ENCODE data around the gene UBE2R2.

Gene UBE2R2

GRCh38 chr9:33885948-33886347, 69.0 kb downstream of the UBE2R2 start:
- no peak for DNase-seq

GRCh38 chr9:33893861-33894260, 76.9 kb downstream of the UBE2R2 start:
- no peak for DNase-seq

DNA sequence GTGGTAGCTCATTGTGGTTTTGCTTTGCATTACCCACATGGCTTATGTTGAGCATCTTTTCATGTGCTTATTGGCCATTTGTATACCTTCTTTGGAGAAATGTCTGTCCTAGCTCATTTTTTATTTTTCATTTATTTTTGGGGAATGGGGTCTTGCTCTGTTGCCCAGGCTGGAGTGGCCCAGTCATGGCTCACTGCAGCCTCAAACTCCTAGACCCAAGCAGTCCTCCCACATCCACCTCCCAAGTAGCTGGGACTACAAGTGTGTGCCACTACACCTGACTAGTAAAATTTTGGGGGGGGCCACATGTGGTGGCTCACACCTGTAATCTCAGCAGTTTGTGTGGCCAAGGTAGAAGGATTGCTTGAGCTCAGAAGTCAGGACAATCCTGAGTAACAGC, 77.4 kb downstream of the UBE2R2 start:
- no peak for DNase-seq

DNA sequence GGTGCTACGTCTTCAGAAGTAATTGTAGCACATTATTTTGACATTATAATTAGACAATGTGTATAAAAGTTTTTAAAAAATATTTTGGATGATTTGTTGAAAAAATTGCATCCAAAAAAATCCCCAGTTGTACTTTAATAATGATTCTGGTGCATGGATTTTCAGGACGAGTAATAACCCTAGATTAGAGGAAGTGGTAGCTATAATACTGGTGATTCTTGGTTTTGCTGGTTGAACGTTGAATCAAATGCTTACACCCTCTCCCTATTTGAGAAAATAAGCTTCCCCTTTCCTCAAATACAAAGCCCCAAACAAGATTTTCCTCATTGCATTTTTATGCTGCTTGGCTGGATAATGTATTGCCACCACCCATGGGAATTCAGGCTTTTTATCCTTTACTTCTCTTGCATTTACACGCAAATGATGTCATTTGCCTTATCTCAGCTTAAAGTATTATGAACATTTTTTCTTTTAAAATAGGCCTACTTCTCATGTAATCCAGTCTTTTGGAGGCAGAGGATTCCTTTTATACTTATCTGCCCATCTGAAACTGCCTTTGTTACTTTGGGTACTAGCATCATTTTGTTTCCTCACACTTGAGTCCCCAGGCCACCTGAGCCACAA, 86.3 kb downstream of the UBE2R2 start:
- no peak for DNase-seq

DNA sequence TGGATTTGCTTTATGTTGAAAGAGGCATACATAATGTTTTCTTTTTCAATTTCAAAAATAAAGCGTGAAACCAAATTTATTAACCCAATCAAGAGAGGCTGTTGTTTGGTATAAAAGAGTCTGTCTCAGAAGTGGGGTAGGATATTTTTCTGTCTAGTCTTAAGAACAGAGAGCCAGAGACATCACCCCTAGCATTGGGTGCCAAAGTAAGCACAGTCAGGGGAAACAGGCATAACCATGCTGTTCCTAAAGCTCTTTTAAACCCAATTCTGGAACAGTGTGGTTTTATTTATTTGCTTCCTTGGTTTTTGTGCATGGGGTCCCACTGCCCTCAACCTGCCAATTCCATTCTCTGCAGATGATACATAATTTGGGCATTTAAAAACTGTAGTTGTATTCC, 88.2 kb downstream of the UBE2R2 start:
- DNase-seq: no peak

DNA sequence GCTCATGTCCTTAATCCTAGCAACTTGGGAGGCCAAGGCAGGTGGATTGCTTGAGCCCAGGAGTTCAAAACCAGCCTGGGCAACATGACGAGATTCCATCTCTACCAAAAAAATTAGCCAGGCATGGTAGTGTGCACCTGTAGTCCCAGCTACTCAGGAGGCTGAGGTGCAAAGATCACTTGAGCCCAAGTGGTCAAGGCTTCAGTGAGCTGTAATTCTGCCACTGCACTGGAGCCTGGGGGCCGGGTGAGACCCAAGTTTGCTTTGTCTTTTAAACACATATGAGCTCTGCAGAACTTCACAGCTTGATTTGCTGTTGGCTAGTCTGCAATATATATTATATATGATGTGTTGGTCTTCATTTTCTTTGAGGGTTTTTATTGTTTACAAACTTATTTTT, 89.8 kb downstream of the UBE2R2 start:
- no peak for DNase-seq

DNA sequence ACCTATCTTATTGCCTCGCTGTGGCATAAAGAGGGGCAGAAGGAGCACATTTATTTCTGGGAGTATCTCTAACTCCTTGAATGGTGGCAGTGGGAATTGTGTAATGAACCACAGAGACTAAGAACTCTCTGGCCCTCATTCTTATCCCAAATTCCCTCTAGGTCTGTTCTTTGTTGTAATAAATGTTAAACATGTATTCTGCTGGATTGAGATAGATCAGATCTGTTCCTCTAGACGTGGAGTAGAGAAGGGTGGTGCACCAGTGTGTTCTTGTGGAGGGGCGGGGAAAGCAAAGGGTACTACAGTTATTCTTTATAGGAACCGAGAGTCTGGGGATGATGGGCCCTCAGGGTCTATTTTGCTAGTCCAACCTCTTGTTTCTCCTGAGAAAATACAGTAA, 90.4 kb downstream of the UBE2R2 start:
- DNase-seq: no peak

GRCh38 chr9:33908114-33908513, 91.2 kb downstream of the UBE2R2 start:
- DNase-seq: no peak

DNA sequence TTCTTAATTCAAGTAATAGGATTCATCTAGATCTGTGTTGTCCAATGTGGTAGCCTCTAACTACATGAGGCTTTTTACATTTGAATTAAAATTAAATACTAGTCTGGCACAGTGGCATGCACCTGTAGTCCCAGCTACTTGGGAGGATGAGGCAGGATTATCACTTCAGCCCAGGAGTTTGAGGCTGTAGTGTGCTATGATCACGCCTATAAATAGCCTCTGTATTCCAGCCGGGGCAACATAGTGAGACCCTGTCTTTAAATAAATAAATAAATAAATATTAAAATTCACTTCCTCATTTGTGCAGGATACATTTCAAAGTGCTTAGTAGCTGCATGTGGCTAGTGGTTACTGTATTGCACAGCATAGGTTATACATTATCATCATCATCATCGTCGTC, 91.8 kb downstream of the UBE2R2 start:
- peak; percentile 22 for DNase-seq

DNA sequence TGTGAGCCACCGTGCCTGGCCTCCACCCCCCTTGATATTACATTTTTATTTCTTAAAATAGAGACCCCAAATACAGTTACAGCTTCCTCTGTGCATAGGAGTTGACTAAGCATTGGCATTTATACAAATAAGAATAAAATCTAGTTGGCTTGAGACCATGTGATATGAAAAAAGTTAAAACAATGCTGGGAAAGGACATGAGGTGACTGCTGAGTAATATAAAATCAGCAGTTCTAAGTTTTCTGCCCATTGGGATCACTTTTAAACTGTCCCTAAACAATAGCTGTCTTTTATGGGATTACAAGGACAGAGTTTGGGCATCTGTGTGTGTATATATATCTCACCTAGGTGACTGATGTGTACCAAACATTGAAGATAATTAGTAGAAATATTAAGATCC, 96.6 kb downstream of the UBE2R2 start:
- no peak for DNase-seq

DNA sequence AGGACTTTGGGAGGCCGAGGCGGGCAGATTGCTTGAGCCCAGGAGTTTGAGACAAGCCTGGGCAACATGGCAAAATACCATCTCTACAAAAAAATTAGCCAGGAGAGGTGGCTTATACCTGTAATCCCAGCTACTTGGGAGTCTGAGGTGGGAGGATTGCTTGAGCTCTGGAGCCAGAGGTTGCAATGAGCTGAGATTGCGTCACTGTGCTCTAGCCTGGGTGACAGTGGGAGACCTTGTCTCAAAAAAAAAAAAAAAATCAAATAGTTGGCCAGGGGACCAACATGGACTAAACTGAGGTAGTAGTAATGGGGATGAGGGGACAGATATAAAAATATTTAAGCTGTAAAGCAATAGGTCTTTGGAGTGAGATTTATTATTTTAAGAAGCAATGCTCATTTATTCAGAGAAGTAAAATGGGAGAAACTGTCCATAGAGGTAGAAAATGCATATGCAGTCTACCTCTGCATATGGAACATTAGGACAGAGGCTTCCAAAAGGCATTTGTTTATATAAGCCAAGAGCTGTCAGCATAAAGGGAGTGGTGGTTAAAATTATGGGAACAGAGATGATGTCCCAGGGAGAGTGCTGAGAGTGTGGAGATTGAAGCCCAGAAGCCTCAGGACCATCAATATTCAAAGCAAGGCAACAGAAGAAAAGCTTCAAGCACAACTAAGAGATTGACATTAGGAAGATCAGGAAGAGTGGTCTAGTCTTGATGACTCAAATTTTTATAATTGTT, 98.1 kb downstream of the UBE2R2 start:
- DNase-seq: no peak

- no peak for DNase-seq
Measured at GRCh38 chr9:33917036-33917435, 100.1 kb downstream of the UBE2R2 start.

- DNase-seq: no peak
Measured at GRCh38 chr9:33919276-33919897, 102.4 kb downstream of the UBE2R2 start.

DNA sequence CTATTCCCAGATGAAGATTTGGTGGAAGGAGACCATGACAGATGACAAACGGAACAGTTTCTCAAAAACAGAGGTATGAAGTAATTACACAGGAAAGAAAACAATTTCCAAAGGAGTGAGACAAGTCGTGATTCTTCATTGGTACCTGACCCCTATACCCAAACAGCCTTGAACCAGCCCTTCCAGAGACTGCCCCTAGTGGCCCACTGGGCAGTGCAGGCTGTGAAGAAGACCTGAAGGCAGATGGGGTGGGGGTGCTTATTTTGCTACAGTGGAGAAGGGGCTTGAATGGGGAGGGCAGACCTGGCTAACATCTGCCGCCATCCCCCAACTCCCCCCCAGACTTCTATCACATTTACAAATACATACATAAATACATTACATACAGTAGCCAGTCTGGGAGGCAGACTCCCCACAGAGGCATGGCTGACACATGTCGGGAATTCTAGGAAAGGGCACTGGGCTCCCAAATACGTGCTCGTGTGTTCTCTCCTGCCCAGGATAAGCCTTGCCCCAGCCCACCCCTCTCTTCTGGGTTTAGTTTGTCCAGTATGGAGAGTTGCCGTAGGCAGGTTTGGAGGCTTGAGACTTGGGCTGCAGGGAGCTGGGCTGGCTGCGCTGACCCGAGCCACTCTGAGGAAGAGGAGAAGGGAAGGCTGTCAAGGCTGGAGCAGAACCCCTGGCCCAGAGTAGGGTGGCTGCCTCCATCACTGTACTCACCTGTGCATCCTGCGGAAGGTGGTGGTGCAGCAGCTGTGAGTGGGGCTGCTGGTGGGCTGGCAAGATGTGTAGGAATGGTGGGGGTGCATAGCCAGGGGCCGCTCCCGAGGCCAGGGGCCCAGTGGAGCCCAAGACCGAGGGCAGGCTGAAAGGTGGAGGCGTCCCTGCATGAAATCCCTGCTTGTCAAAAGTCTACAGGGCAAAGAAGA, 105.3 kb downstream of the UBE2R2 start:
- DNase-seq: peak; percentile 71

GRCh38 chr9:33923079-33923478, 106.1 kb downstream of the UBE2R2 start:
- DNase-seq: no peak

DNA sequence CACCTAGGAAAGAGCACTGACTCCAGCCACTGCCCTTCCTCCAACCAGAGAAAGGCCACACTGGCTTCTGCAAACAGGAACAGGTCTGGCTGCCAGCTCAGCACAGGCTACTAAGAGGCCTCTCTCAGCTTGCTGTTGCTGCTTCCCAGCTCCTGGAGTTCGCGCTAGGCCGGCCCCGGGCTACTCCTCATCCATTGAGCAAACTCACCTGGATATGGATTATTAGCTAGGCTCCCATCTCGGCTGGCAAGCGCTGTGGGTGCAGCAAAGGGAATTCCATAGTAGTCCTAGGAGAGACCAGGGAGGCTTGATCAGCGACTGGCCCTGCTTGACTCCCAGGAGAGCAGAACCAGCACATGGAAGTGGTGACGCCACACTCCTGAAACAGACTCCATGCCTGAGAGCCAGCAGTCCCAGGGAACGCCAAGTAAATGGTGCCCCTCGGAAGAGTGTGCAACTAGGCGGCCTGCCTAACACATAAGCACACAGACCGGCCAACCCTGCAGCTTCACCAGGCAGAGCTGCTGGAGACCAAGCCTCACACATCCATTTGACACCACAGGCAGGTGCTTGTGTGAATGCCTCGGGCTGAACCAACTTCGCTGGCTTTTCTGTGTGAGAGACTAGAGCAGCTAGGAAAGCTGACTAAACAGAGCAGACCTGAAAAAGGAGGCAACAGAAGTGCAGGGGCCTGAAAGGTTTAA, 107.2 kb downstream of the UBE2R2 start:
- DNase-seq: no peak

DNA sequence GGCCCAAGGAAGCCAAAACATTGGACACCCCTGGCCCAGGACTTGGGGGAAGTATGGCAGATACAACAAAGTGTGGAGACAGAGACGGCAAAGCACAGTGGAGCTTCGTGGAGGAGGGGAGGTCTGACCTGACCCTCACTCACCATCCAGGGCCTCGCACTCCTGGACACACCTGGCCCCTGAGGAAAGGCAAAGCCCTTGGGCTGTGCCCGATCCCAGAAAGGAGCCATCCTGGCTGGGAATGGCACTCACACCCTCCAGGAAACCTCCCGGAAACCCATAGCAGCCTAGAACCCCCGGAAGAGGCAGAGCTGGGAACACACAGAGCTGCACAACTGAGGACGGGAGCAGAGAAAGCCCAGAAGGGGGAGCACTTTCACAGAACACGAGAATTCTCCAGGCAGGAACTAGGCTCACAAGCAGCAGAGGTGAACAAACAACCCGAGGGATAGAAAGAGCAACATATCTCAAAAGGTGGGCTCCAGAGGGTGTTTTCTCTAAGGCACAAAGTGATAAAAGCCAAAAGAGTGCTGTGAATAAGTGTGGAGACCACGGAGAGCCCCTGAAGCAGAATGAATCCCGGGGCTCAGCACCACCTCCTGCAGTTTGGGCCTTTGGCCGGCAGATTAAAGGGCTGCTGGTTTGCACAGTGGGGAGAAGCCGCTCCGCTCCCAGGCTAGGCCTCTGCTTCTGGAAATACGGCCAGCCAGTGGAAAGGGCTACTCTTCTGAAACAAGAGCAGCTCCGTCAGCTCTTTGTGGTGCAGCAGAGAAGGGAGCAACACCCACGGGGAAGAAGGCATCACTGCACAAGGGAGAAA, 108.2 kb downstream of the UBE2R2 start:
- DNase-seq: peak; percentile 67

GRCh38 chr9:33926746-33927485, 110.0 kb downstream of the UBE2R2 start:
- DNase-seq: no peak

DNA sequence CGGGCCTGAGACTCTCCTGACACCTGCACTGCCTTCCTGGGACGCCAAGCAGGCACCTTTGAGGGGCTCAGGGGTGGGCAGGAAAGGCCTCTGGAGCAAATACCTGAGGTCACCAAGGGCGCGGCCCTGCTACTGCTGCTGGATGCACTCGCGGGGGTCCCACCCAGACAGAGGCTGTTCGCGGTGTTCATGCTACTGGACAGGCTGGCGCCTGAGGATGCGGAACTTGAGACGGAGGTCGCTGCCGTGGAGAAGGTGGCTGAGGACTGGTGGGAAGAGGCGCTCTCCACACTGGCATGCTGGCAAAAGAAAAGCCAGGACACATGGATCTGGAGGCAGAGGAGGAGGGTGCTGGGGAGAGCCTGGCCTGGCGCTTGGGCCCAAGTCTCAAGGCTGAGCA, 110.7 kb downstream of the UBE2R2 start:
- no peak for DNase-seq

DNA sequence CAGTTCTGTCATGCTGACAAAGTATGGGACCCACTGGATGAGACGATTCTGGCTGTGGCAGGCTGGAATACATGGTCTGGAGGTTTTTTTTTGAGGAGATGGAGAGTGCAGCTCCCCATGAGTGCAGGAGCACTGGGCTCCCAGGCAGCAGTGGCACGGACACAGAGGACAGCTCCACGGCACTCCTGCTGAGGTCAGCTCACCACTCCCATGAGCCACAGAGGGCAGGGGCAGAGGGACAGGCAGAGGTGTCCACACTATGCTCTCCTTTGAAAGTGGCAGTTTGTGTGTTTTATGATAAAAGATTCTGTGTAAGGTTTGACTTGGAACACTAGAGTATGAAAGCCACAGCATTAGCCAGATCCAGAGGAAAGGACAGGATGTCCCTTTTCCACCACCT, 114.4 kb downstream of the UBE2R2 start:
- no peak for DNase-seq

Measured in hematopoietic multipotent progenitor cell treated with erythropoietin and hydrocortisone succinate and interleukin-3 and kit ligand, for 4 days (in vitro differentiated cells).